H9 (cell line): ENCODE data around the gene SHROOM1. TPM values are rescaled to one million over a fixed set of nuclear protein-coding genes. Genes with fewer than 3 reads are reported as not detected.

ENCODE experiments used
- DNase-seq: peaks from one replicate; pipeline ENCODE4 v3.0.0-alpha.2; 2017
- H2AFZ ChIP-seq: one replicate; pipeline ENCODE4 v1.6.1; 2013; ENCODE audit warnings: mild to moderate bottlenecking, low read length, control low read depth, moderate library complexity
- H2AK5ac ChIP-seq: 2 replicates; pipeline ENCODE4 v1.6.1; 2013; ENCODE audit warnings: low read length, control low read depth, mixed read lengths; ENCODE audit not compliant: insufficient read length
- H2BK120ac ChIP-seq: one replicate; pipeline ENCODE4 v1.6.1; 2013; ENCODE audit warnings: low read depth, mild to moderate bottlenecking, low read length, control low read depth, inconsistent platforms; ENCODE audit not compliant: poor library complexity, severe bottlenecking
- H2BK12ac ChIP-seq: 2 replicates; pipeline ENCODE4 v1.6.1; 2013; ENCODE audit warnings: low read length, control low read depth, mixed read lengths, low read depth; ENCODE audit not compliant: insufficient read length
- H2BK15ac ChIP-seq: 2 replicates; pipeline ENCODE4 v1.6.1; 2013; ENCODE audit warnings: low read depth, low read length, control low read depth
- H2BK20ac ChIP-seq: one replicate; pipeline ENCODE4 v1.6.1; 2013; ENCODE audit warnings: low read depth, mild to moderate bottlenecking, low read length, control low read depth, inconsistent platforms; ENCODE audit not compliant: poor library complexity, severe bottlenecking
- H2BK5ac ChIP-seq: 2 replicates; pipeline ENCODE4 v1.6.1; 2013; ENCODE audit warnings: low read length, control low read depth, mixed read lengths; ENCODE audit not compliant: insufficient read length
- H3K14ac ChIP-seq: 2 replicates; pipeline ENCODE4 v1.6.1; 2013; ENCODE audit warnings: low read length, control low read depth; ENCODE audit not compliant: insufficient read depth
- H3K18ac ChIP-seq: 2 replicates; pipeline ENCODE4 v1.6.1; 2013; ENCODE audit warnings: low read depth, mild to moderate bottlenecking, mixed read lengths, low read length, control low read depth; ENCODE audit not compliant: insufficient read length
- H3K23ac ChIP-seq: 2 replicates; pipeline ENCODE4 v1.6.1; 2013; ENCODE audit warnings: low read length, control low read depth, mixed read lengths, low read depth; ENCODE audit not compliant: insufficient read length
- H3K23me2 ChIP-seq: 2 replicates; pipeline ENCODE4 v1.6.1; 2013; ENCODE audit warnings: low read depth, mild to moderate bottlenecking, mixed read lengths, low read length, control low read depth; ENCODE audit not compliant: insufficient read length, poor library complexity, severe bottlenecking
- H3K27ac ChIP-seq: 2 replicates; pipeline ENCODE4 v1.5.1; 2013; ENCODE audit warnings: low read length, control low read depth, mixed read lengths, low read depth; ENCODE audit not compliant: insufficient read length
- H3K27me3 ChIP-seq: 2 replicates; pipeline ENCODE4 v1.6.1; 2013; ENCODE audit warnings: low read length, control low read depth, inconsistent platforms; ENCODE audit not compliant: insufficient read depth
- H3K4ac ChIP-seq: 2 replicates; pipeline ENCODE4 v1.6.1; 2013; ENCODE audit warnings: low read depth, mild to moderate bottlenecking, control low read depth, inconsistent platforms, low read length, moderate library complexity
- H3K4me1 ChIP-seq: 2 replicates; pipeline ENCODE4 v1.6.1; 2013; ENCODE audit warnings: low read length, control low read depth, inconsistent platforms; ENCODE audit not compliant: insufficient read depth
- H3K4me2 ChIP-seq: 2 replicates; pipeline ENCODE4 v1.6.1; 2013; ENCODE audit warnings: low read length, control low read depth, mixed read lengths; ENCODE audit not compliant: insufficient read length, insufficient read depth
- H3K56ac ChIP-seq: 2 replicates; pipeline ENCODE4 v1.6.1; 2013; ENCODE audit warnings: low read depth, mild to moderate bottlenecking, mixed read lengths, low read length, control low read depth; ENCODE audit not compliant: insufficient read length
- H3K79me1 ChIP-seq: 2 replicates; pipeline ENCODE4 v1.6.1; 2013; ENCODE audit warnings: low read depth, mild to moderate bottlenecking, moderate library complexity, low read length, control low read depth, inconsistent platforms; ENCODE audit not compliant: insufficient read depth, poor library complexity, severe bottlenecking
- H3K79me2 ChIP-seq: 2 replicates; pipeline ENCODE4 v1.6.1; 2013; ENCODE audit warnings: low read length, control low read depth, inconsistent platforms; ENCODE audit not compliant: insufficient read depth
- H3K9ac ChIP-seq: 2 replicates; pipeline ENCODE4 v1.6.1; 2013; ENCODE audit warnings: low read length, control low read depth, mixed read lengths; ENCODE audit not compliant: insufficient read length; ENCODE audit errors: extremely low read depth
- H3K9me3 ChIP-seq: one replicate; pipeline ENCODE4 v1.6.1; 2013; ENCODE audit warnings: low read depth, low read length, inconsistent platforms; ENCODE audit not compliant: control insufficient read depth
- H3T11ph ChIP-seq: one replicate; pipeline ENCODE4 v1.6.1; 2013; ENCODE audit warnings: mild to moderate bottlenecking, low read length, control low read depth, inconsistent platforms
- H4K20me1 ChIP-seq: one replicate; pipeline ENCODE4 v1.6.1; 2013; ENCODE audit not compliant: control insufficient read depth, insufficient read length, insufficient read depth
- H4K5ac ChIP-seq: 2 replicates; pipeline ENCODE4 v1.6.1; 2013; ENCODE audit warnings: low read depth, mild to moderate bottlenecking, mixed read lengths, low read length, control low read depth; ENCODE audit not compliant: insufficient read length
- H4K8ac ChIP-seq: replicated peaks from 2 replicates; pipeline ENCODE4 v1.6.1; 2013; ENCODE audit warnings: low read length, control low read depth, mixed read lengths, low read depth; ENCODE audit not compliant: insufficient read length
- H4K91ac ChIP-seq: 2 replicates; pipeline ENCODE4 v1.6.1; 2013; ENCODE audit warnings: low read depth, mild to moderate bottlenecking, moderate library complexity, mixed read lengths, low read length, control low read depth; ENCODE audit not compliant: insufficient read length
- H3K27ac Mint-ChIP-seq, 3 experiments: 2 replicates in 2 of 3; 3 replicates in 1 of 3; pipeline ENCODE4 v1.8.0; 2020 to 2021; ENCODE audit warnings: mixed read lengths in 3 of 3, mild to moderate bottlenecking in 1 of 3, moderate library complexity in 1 of 3
- H3K27me3 Mint-ChIP-seq: 2 replicates; pipeline ENCODE4 v1.8.0; 2021; ENCODE audit warnings: low read depth, mild to moderate bottlenecking, moderate library complexity, mixed read lengths
- H3K36me3 Mint-ChIP-seq, 3 experiments: 2 replicates in 2 of 3; 3 replicates in 1 of 3; pipeline ENCODE4 v1.8.0; 2020 to 2021; ENCODE audit warnings: low read depth in 3 of 3, mixed read lengths in 3 of 3; ENCODE audit not compliant: insufficient read depth in 1 of 3
- H3K4me1 Mint-ChIP-seq, 2 experiments: 2 replicates each; pipeline ENCODE4 v1.8.0; 2020; ENCODE audit warnings: mixed read lengths in 2 of 2
- H3K4me3 Mint-ChIP-seq, 2 experiments: 2 replicates in 1 of 2; 3 replicates in 1 of 2; pipeline ENCODE4 v1.8.0; 2020 to 2021; ENCODE audit warnings: mild to moderate bottlenecking in 2 of 2, mixed read lengths in 2 of 2, moderate library complexity in 1 of 2
- H3K9me3 Mint-ChIP-seq, 2 experiments: 2 replicates in 1 of 2; 3 replicates in 1 of 2; pipeline ENCODE4 v1.8.0; 2020; ENCODE audit warnings: mild to moderate bottlenecking in 2 of 2, mixed read lengths in 2 of 2, moderate library complexity in 1 of 2
- CTCF ChIP-seq: fragments of 200-600 bp; sonication (generic); conservative IDR thresholded peaks from 3 replicates; pipeline ENCODE4 v1.8.0; 2021; ENCODE audit warnings: antibody characterized with exemption, mild to moderate bottlenecking
- WGBS: extraction: QIAGEN DNeasy Blood & Tissue Kit; methylation state at CpG from one replicate; pipeline ENCODE4 v1.1.7; 2013; ENCODE audit warnings: missing lambda C conversion rate, low lambda C conversion rate, mixed read lengths; ENCODE audit not compliant: insufficient read length; ENCODE audit errors: extremely low coverage; 5-methylcytosine and 5-hydroxymethylcytosine counted together
- total RNA-seq: library from RNA; stranded (reverse); gene quantifications from 2 replicates; pipeline ENCODE4 v1.2.1, GENCODE V29; 2021

SHROOM1 gene
- total RNA-seq, 1 experiment from 2014 or later = 7.0 TPM

- H3K23ac ChIP-seq = no peak overlapping the region
- no peak for DNase-seq
- no peaks in the 10 kb centered on the region for H3K9me3 Mint-ChIP-seq
- no CpG with 5 or more reads among the region's 5 CpGs for WGBS
- H3K4me1 Mint-ChIP-seq = peaks cover 4 to 7% of the 10 kb centered on the region in 2 experiments
- H4K20me1 ChIP-seq = no peaks in the 10 kb centered on the region
- no peak overlapping the region for H3T11ph ChIP-seq
- H2BK120ac ChIP-seq = no peak overlapping the region
- no peak overlapping the region for H3K56ac ChIP-seq
- H3K9me3 ChIP-seq = no peaks in the 10 kb centered on the region
- H3K23me2 ChIP-seq = no peaks in the 10 kb centered on the region
- H2BK20ac ChIP-seq = no peak overlapping the region
- H3K4ac ChIP-seq = no peak overlapping the region
- H3K4me3 Mint-ChIP-seq = no peak overlapping the region
- no peak overlapping the region for H4K8ac ChIP-seq
- no peak overlapping the region for H2BK15ac ChIP-seq
- no peak overlapping the region for H4K91ac ChIP-seq
- H3K18ac ChIP-seq = no peak overlapping the region
- H3K27me3 ChIP-seq = no peaks in the 10 kb centered on the region
- no peaks in the 10 kb centered on the region; the same call in 1 of the 2 replicates for H3K79me2 ChIP-seq
- no peak overlapping the region for H3K14ac ChIP-seq
- H2AK5ac ChIP-seq = no peak overlapping the region
- no peaks in the 10 kb centered on the region for H3K36me3 Mint-ChIP-seq
- no peaks in the 10 kb centered on the region for H3K79me1 ChIP-seq
- no peak overlapping the region for H4K5ac ChIP-seq
- no peak overlapping the region for H2AFZ ChIP-seq
- no peak overlapping the region for H2BK5ac ChIP-seq
- no peak overlapping the region for H3K27ac ChIP-seq
- H3K9ac ChIP-seq = no peak overlapping the region
- H3K4me2 ChIP-seq = no peak overlapping the region
- no peak overlapping the region; a peak in 1 of 7 replicates for H3K27ac Mint-ChIP-seq
- H2BK12ac ChIP-seq = no peak overlapping the region
- H3K27me3 Mint-ChIP-seq = peaks cover 25% of the 10 kb centered on the region
- TF ChIP-seq CTCF = no peak
- no peaks in the 10 kb centered on the region for H3K4me1 ChIP-seq
Observed at GRCh38 chr5:132802044-132802684, 28.3 kb downstream of the SHROOM1 start.
